SK-N-SH (cell line): ENCODE measurements around the gene TTYH3. TPM values are rescaled to one million over a fixed set of nuclear protein-coding genes. Genes with fewer than 3 reads are reported as not detected.

Experiments
- CTCF ChIA-PET: fragments of 300-600, 350-600 bp; formaldehyde crosslinking; extraction: SDS; loops from one replicate; lab custom pipeline; 2021; lab: Yijun Ruan, JAX
- POLR2A ChIA-PET: fragments of 350-600 bp; sonication (Branson Sonifier 250); formaldehyde crosslinking; extraction: SDS; loops from one replicate; lab custom pipeline; 2020; ENCODE audit warnings: antibody characterized with exemption, inconsistent platforms; lab: Yijun Ruan, JAX
- DNase-seq: peaks from one replicate; pipeline ENCODE4 v3.0.0; 2012
- H2AFZ ChIP-seq: fragments of 200-600 bp; sonication (generic); 2 replicates; pipeline ENCODE4 v1.8.1; 2016; ENCODE audit warnings: antibody characterized with exemption, mild to moderate bottlenecking, low read depth
- H3F3A ChIP-seq: fragments of 200-600 bp; sonication (generic); replicated peaks from 2 replicates; pipeline ENCODE3; 2016; ENCODE audit warnings: antibody characterized with exemption, mild to moderate bottlenecking; ENCODE audit not compliant: insufficient read depth
- H3K27ac ChIP-seq, 2 experiments: fragments of 200-500 bp in 1 of 2; fragments of 200-600 bp in 1 of 2; sonication (Bioruptor generic) in 1 of 2; sonication (generic), shearing (Covaris generic) in 1 of 2; 2 replicates each; pipeline versions ENCODE4 v1.5.1 to v1.6.1; 2014 to 2016; ENCODE audit warnings: low read depth in 2 of 2, inconsistent platforms in 1 of 2, low read length in 1 of 2, mild to moderate bottlenecking in 1 of 2, mixed read lengths in 1 of 2
- H3K27me3 ChIP-seq: fragments of 200-600 bp; sonication (generic), shearing (Covaris generic); 2 replicates; pipeline ENCODE4 v1.6.1; 2016; ENCODE audit warnings: mixed run types; ENCODE audit not compliant: insufficient read depth
- H3K36me3 ChIP-seq, 2 experiments: fragments of 200-500 bp in 1 of 2; fragments of 200-600 bp in 1 of 2; sonication (Bioruptor generic) in 1 of 2; sonication (generic) in 1 of 2; replicated peaks in 1 of 2; 2 replicates each; pipeline versions ENCODE3 to v1.5.1; 2014 to 2016; ENCODE audit warnings: low read length in 1 of 2, mild to moderate bottlenecking in 1 of 2; ENCODE audit not compliant: insufficient read depth in 2 of 2, control insufficient read depth in 1 of 2
- H3K4me1 ChIP-seq, 2 experiments: fragments of 200-500 bp in 1 of 2; fragments of 200-600 bp in 1 of 2; sonication (Bioruptor generic) in 1 of 2; sonication (generic), shearing (Covaris generic) in 1 of 2; 2 replicates each; pipeline versions ENCODE4 v1.5.1 to v1.6.1; 2014 to 2016; ENCODE audit warnings: low read depth in 1 of 2, low read length in 1 of 2, mixed run types in 1 of 2; ENCODE audit not compliant: insufficient read depth in 2 of 2, control insufficient read depth in 1 of 2
- H3K4me2 ChIP-seq: fragments of 200-600 bp; sonication (generic), shearing (Covaris generic); 2 replicates; pipeline ENCODE4 v1.6.1; 2017; ENCODE audit warnings: mixed run types
- H3K4me3 ChIP-seq, 2 experiments: fragments of 200-500 bp in 1 of 2; fragments of 200-600 bp in 1 of 2; sonication (Bioruptor generic) in 1 of 2; sonication (generic), shearing (Covaris generic) in 1 of 2; 2 replicates each; pipeline versions ENCODE4 v1.5.1 to v1.8.1; 2014 to 2016; ENCODE audit warnings: low read depth in 2 of 2, inconsistent platforms in 1 of 2, low read length in 1 of 2, mild to moderate bottlenecking in 1 of 2, mixed read lengths in 1 of 2, moderate library complexity in 1 of 2
- H3K79me2 ChIP-seq: fragments of 200-600 bp; sonication (generic); 2 replicates; pipeline ENCODE4 v1.8.1; 2017; ENCODE audit warnings: mild to moderate bottlenecking; ENCODE audit not compliant: insufficient read depth
- H3K9ac ChIP-seq: fragments of 200-600 bp; sonication (generic); 2 replicates; pipeline ENCODE4 v1.6.1; 2017; ENCODE audit warnings: mixed run types
- H3K9me2 ChIP-seq: fragments of 200-600 bp; sonication (generic); 2 replicates; pipeline ENCODE4 v1.6.1; 2017; ENCODE audit warnings: mixed run types
- H3K9me3 ChIP-seq: fragments of 200-600 bp; sonication (generic); 2 replicates; pipeline ENCODE4 v1.6.1; 2017; ENCODE audit warnings: mixed run types, mild to moderate bottlenecking, moderate library complexity
- H4K20me1 ChIP-seq: fragments of 200-600 bp; sonication (generic); 2 replicates; pipeline ENCODE4 v1.6.1; 2017; ENCODE audit warnings: mild to moderate bottlenecking, mixed run types; ENCODE audit not compliant: insufficient read depth
- CTCF ChIP-seq: fragments of 200-600 bp; sonication (generic); IDR thresholded peaks from 2 replicates; pipeline ENCODE4 v1.6.1; 2017; ENCODE audit warnings: antibody characterized with exemption, mild to moderate bottlenecking, moderate library complexity
- EZH2phosphoT487 ChIP-seq: fragments of 200-600 bp; sonication (generic); IDR thresholded peaks from 2 replicates; pipeline ENCODE4 v1.6.1; 2017; ENCODE audit warnings: low read depth, mixed run types, mild to moderate bottlenecking, antibody characterized with exemption, moderate library complexity, borderline replicate concordance
- GABPA ChIP-seq: IDR thresholded peaks from 2 replicates; pipeline ENCODE4 v1.4.0; 2012; ENCODE audit warnings: low read depth, mild to moderate bottlenecking
- IRF3 ChIP-seq: fragments of 150-350 bp; IDR thresholded peaks from 2 replicates; pipeline ENCODE4 v1.6.1; 2016; ENCODE audit warnings: mild to moderate bottlenecking, low read depth, low read length
- MAX ChIP-seq: IDR thresholded peaks from 2 replicates; pipeline ENCODE4 v1.4.0; 2012; ENCODE audit warnings: low read depth
- NFIC ChIP-seq: IDR thresholded peaks from 2 replicates; pipeline ENCODE4 v1.4.0; 2012; ENCODE audit warnings: borderline replicate concordance
- PBX3 ChIP-seq: IDR thresholded peaks from 2 replicates; pipeline ENCODE4; 2012
- REST ChIP-seq: IDR thresholded peaks from 2 replicates; pipeline ENCODE4 v1.6.1; 2012; ENCODE audit warnings: mild to moderate bottlenecking, low read depth, low read length, moderate library complexity
- RFX5 ChIP-seq: IDR thresholded peaks from 2 replicates; pipeline ENCODE4 v1.6.1; 2012; ENCODE audit warnings: mild to moderate bottlenecking, improper control_type of control experiment, low read length
- TCF12 ChIP-seq: IDR thresholded peaks from 2 replicates; pipeline ENCODE4 v1.4.0; 2012
- YY1 ChIP-seq: IDR thresholded peaks from 2 replicates; pipeline ENCODE4 v1.4.0; 2012; ENCODE audit warnings: low read depth, mild to moderate bottlenecking
- ZBTB33 ChIP-seq: IDR thresholded peaks from 2 replicates; pipeline ENCODE4 v1.4.0; 2012; ENCODE audit warnings: low read depth, borderline replicate concordance
- WGBS: methylation state at CpG from one replicate; pipeline ENCODE4 v1.1.6; 2017; ENCODE audit warnings: low lambda C conversion rate; 5-methylcytosine and 5-hydroxymethylcytosine counted together
- polyA plus RNA-seq, 3 experiments: library from polyadenylated mRNA; depleted of rRNA; stranded (reverse); fragments of >200 nt; gene quantifications; 2 replicates each; pipeline ENCODE4 v1.2.3, GENCODE V29; 2012

TTYH3 gene
- polyA plus RNA-seq, 1 of the 3 experiments (the other 2 are of a cell fraction): 105 TPM

GRCh38 chr7:2688409-2689342, 56.9 kb downstream of the TTYH3 start:
- WGBS: 23% methylated on average over 41 of the region's 62 CpGs
- CTCF ChIA-PET: interaction anchor here (0.9 to 15.8 kb wide), 11 partner anchors 8 to 270 kb away, joined by 3 to 204 read pairs (median 4); no protein-coding TSS in a partner anchor
- Histone ChIP-seq H3K9ac (no peak overlapping the region), H4K20me1 (no peaks in the 10 kb centered on the region), H3K4me3 (peak overlapping the region; percentile 27 to 50; a peak in 2 of 4 replicates), H3K4me1 (peaks cover 7 to 16% of the 10 kb centered on the region in 2 experiments; a peak in 3 of 4 replicates), H3K9me3 (no peaks in the 10 kb centered on the region), H3K36me3 (no peaks in the 10 kb centered on the region), H3K79me2 (no peaks in the 10 kb centered on the region), H3K27me3 (peaks cover 21% of the 10 kb centered on the region), H3F3A (no peaks in the 10 kb centered on the region), H2AFZ (no peak overlapping the region), H3K4me2 (peak overlapping the region; percentile 79), H3K9me2 (no peaks in the 10 kb centered on the region), H3K27ac (no peak overlapping the region)
- POLR2A ChIA-PET: no interaction called here
- peak; percentile 72 for DNase-seq
- no peak for TF ChIP-seq MAX

GRCh38 chr7:2689343-2689847, 57.6 kb downstream of the TTYH3 start:
- H3F3A ChIP-seq: no peaks in the 10 kb centered on the region
- no peak overlapping the region for H2AFZ ChIP-seq
- H4K20me1 ChIP-seq: no peaks in the 10 kb centered on the region
- DNase-seq: no peak
- ChIA-PET CTCF (interaction anchor here (1.0 to 15.8 kb wide), 9 partner anchors 9 to 238 kb away, joined by 3 to 204 read pairs (median 5); no protein-coding TSS in a partner anchor), POLR2A (no interaction called here)
- no peak overlapping the region for H3K9ac ChIP-seq
- no peaks in the 10 kb centered on the region for H3K36me3 ChIP-seq
- no peaks in the 10 kb centered on the region for H3K9me2 ChIP-seq
- peaks cover 21% of the 10 kb centered on the region for H3K27me3 ChIP-seq
- no peak overlapping the region for H3K27ac ChIP-seq
- H3K4me1 ChIP-seq: peaks cover 7 to 16% of the 10 kb centered on the region in 2 experiments; a peak in 3 of 4 replicates
- no peak overlapping the region for H3K4me3 ChIP-seq
- no peak overlapping the region for H3K4me2 ChIP-seq
- WGBS: 79% methylated on average over 16 of the region's 16 CpGs
- no peaks in the 10 kb centered on the region for H3K79me2 ChIP-seq
- no peaks in the 10 kb centered on the region for H3K9me3 ChIP-seq
- TF ChIP-seq YY1 (no peak), TCF12 (no peak), CTCF (no peak), GABPA (no peak), REST (no peak), EZH2phosphoT487 (no peak), IRF3 (no peak), RFX5 (no peak), PBX3 (no peak), MAX (no peak), NFIC (no peak), ZBTB33 (no peak)
